Heart left ventricle (tissue), 16 donors: ENCODE results near the gene MTUS2. TPM values are rescaled to one million over a fixed set of nuclear protein-coding genes. Genes with fewer than 3 reads are reported as not detected.

Source experiments
- ATAC-seq, 4 donors: fragments of 200-7000 bp; cut with Tn5 transposase; one replicate each; pipeline ENCODE4 v1.9.1; 2020 to 2022; ENCODE audit warnings: moderate library complexity in 4 of 4, mild to moderate bottlenecking in 3 of 4, moderate number of reproducible peaks in 1 of 4
- DNase-seq, 5 donors: peaks; one replicate each; pipeline ENCODE4 v3.0.0-alpha.2; 2020
- H3K27ac ChIP-seq, 12 donors: fragments of 200-600 bp; sonication (generic) in 4 of 12; one replicate each; pipeline versions ENCODE4 v1.5.0 to v1.8.0; 2016 to 2022; ENCODE audit warnings: mild to moderate bottlenecking in 2 of 12
- H3K27me3 ChIP-seq, 9 donors: fragments of 200-600 bp; sonication (generic) in 2 of 9; one replicate each; pipeline versions ENCODE4 v1.5.1 to v1.8.0; 2016 to 2022; ENCODE audit warnings: mild to moderate bottlenecking in 3 of 9
- H3K36me3 ChIP-seq, 9 donors: fragments of 200-600 bp; sonication (generic) in 2 of 9; one replicate each; pipeline versions ENCODE4 v1.5.0 to v1.8.0; 2018 to 2022; ENCODE audit warnings: mild to moderate bottlenecking in 2 of 9
- H3K4me1 ChIP-seq, 12 donors: fragments of 200-600 bp; sonication (generic) in 4 of 12; one replicate each; pipeline versions ENCODE4 v1.5.0 to v1.8.0; 2016 to 2022; ENCODE audit warnings: mild to moderate bottlenecking in 3 of 12
- H3K4me3 ChIP-seq, 12 donors: fragments of 200-600 bp; sonication (generic) in 4 of 12; one replicate each; pipeline versions ENCODE4 v1.5.0 to v1.8.0; 2017 to 2022; ENCODE audit warnings: mild to moderate bottlenecking in 9 of 12, moderate library complexity in 4 of 12
- H3K9me3 ChIP-seq, 12 donors: fragments of 200-600 bp; sonication (generic) in 4 of 12; one replicate each; pipeline versions ENCODE4 v1.5.0 to v1.8.0; 2016 to 2022; ENCODE audit warnings: mild to moderate bottlenecking in 1 of 12
- CTCF ChIP-seq, 12 donors: fragments of 200-600 bp; sonication (generic) in 4 of 12; IDR thresholded peaks; one replicate each; pipeline versions ENCODE4 v1.5.0 to v1.8.0; 2018 to 2022; ENCODE audit warnings: antibody characterized with exemption in 12 of 12, mild to moderate bottlenecking in 5 of 12
- POLR2A ChIP-seq, 2 donors: fragments of 450-650 bp; IDR thresholded peaks; one replicate each; pipeline ENCODE4 v1.6.1; 2017; ENCODE audit warnings: antibody characterized with exemption in 2 of 2, mild to moderate bottlenecking in 2 of 2, moderate library complexity in 2 of 2
- WGBS, 4 donors: extraction: QIAGEN DNeasy Blood & Tissue Kit in 2 of 4; methylation state at CpG; one replicate each; pipeline versions ENCODE4 v1.1.5 to v1.1.7; 2013 to 2018; 5-methylcytosine and 5-hydroxymethylcytosine counted together
- intact Hi-C, 10 donors: fragments of 100-400 bp; cut with DNase I; formaldehyde crosslinking; loops; one replicate each; pipeline versions ENCODE4 v1.11.1 to v1.14.2; 2022
- polyA plus RNA-seq, 2 donors: library from polyadenylated mRNA; stranded (reverse); fragments of 200-250 nt; gene quantifications; one replicate each; pipeline ENCODE4 v1.2.3, GENCODE V29; 2013
- total RNA-seq, 9 donors: library from RNA; depleted of rRNA in 2 of 9; stranded (reverse); fragments of >200 nt in 2 of 9; fragmentation: NEBNext Ultra II Directional in 3 of 9; extraction: Animal tissue kit (Norgen Biotek cat#: 25700) in 3 of 9; gene quantifications; one replicate each; pipeline versions ENCODE4 v1.1.0 to v1.2.4, GENCODE V29; 2016 to 2023
- donor health status: ischemic (EF 13 %, LVEDD 7.1; RV severe dilation, severe dysfunction).
- donor health status: healthy with polysubstance abuse.
- donor health status: DM: no; HTN: yes; CAD: no.
- donor health status: DM: no; HTN: no; CAD: no.
- donor health status: ischemic (EF 25% LVEDD 6.9; RV normal size, moderate dysfunction).
- donor health status: ischemic (EF 25% LVEDD 5.7; RV mildly dilated, moderate dysfunction).
- donor health status: healthy.
- donor health status: DM: yes; HTN: yes; CAD: no.
- donor health status: ischemic (EF 35%, LVEDD 5.7; RV mildly dilated, moderate dysfunction).
- donor health status: nonischemic (EF 11% LVEDD 7.7; RV severe dilation, severe dysfunction).
- donor health status: DM: yes; HTN: yes; CAD: no.
- donor health status: PGD.
- donor health status: ischemic (EF 29% LVEDD 5.4; RV normal size, mild dysfunction).
- donor health status: nonischemic (EF 23%, LVEDD 6.1; RV moderate dilation, normal function).

MTUS2 gene
- total and polyA plus RNA-seq, 11 donors: 28.7 to 174 (median 67.9) TPM

DNA sequence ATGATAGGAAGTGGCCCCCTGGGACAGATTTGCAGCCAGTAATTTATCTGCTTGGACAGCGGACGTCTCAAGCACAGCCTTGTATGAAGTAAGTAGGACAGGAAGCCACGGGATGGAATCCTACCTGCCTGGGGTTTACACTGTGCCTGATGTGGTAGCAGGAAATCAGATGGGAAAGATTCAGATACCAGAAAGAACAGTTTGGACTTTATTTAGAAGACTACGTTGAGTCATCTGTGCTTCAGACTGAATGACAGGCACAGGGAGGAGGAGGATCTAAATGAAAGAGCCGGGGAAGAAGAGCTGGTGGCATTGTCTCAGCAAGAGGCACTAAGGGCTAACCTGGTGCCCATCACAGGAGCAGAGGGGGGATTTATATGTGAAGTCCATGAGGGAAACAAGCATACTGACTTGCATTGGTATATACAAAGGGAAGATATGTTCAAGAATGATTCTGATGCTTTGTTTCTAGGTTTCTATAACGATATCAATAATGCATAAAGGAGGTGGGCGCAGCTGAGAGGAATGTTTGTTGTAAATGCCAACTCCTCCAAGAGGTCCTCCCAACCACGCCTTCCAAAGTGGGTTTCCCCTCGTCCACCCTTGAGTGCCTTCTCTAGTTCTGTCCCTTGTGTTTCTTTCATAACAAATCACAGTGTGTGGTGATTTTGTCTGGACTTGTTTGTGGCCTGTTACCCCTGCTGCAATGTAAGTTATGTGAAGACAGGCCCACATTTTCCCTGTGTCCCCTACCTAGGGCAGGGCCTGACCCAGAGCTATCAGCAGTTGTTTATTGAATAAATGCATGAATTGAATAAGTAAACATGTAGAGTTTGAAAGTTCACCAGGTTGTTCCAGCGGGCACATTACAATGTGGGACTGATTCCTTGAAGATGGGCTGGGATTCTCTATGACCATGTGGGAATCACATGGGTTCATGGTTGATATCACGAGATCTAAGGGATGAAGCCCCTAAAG, 446.9 kb downstream of the MTUS2 start:
- Histone ChIP-seq H3K27me3 (no peaks in the 10 kb centered on the region), H3K36me3 (no peaks in the 10 kb centered on the region), H3K4me3 (no peak overlapping the region), H3K27ac (no peak overlapping the region), H3K9me3 (peaks cover 0 to 7% (median 0%) of the 10 kb centered on the region in 12 donors), H3K4me1 (no peaks in the 10 kb centered on the region)
- no peak for DNase-seq
- intact Hi-C loops: loop anchor here in 3 of 10 donors (10.0 kb wide), 3 partner anchors 98 to 462 kb away; no protein-coding TSS in a partner anchor
- WGBS, 4 donors: 69 to 76% (median 71%) methylated on average over 11 of the region's 11 CpGs
- TF ChIP-seq POLR2A (IDR thresholded peaks at IDR 0.05) (no peak), CTCF (IDR thresholded peaks at IDR 0.05) (no peak)
- ATAC-seq: no peak

GRCh38 chr13:29270271-29270985, 450.3 kb downstream of the MTUS2 start:
- ATAC-seq: no peak
- 73 to 80% (median 79%) methylated on average over 14 to 15 of the region's 15 CpGs for WGBS, 4 donors
- no peaks in the 10 kb centered on the region for H3K36me3 ChIP-seq
- H3K4me3 ChIP-seq: no peak overlapping the region
- H3K27ac ChIP-seq: no peak overlapping the region
- no peak for DNase-seq
- no peaks in the 10 kb centered on the region for H3K4me1 ChIP-seq
- intact Hi-C loops: no loop called here
- H3K27me3 ChIP-seq: no peaks in the 10 kb centered on the region
- TF ChIP-seq CTCF (IDR thresholded peaks at IDR 0.05): no peak
- no peak for TF ChIP-seq POLR2A (IDR thresholded peaks at IDR 0.05)
- H3K9me3 ChIP-seq: peaks cover 0 to 2% (median 0%) of the 10 kb centered on the region in 12 donors

- 47 to 75% (median 59%) methylated on average over 3 of the region's 3 CpGs for WGBS, 4 donors
- TF ChIP-seq CTCF (IDR thresholded peaks at IDR 0.05) (no peak), POLR2A (IDR thresholded peaks at IDR 0.05) (no peak)
- Histone ChIP-seq H3K36me3 (no peaks in the 10 kb centered on the region), H3K27ac (no peak overlapping the region), H3K9me3 (peaks cover 0 to 6% (median 0%) of the 10 kb centered on the region in 12 donors), H3K27me3 (no peaks in the 10 kb centered on the region), H3K4me3 (no peak overlapping the region), H3K4me1 (no peaks in the 10 kb centered on the region)
- ATAC-seq (no peak), DNase-seq (no peak)
- intact Hi-C loops: no loop called here
Observed at GRCh38 chr13:29271606-29272005, 451.5 kb downstream of the MTUS2 start.
